Suprapubic skin (tissue), 4 donors: ENCODE results near the gene GALNT12. TPM values are rescaled to one million over a fixed set of nuclear protein-coding genes. Genes with fewer than 3 reads are reported as not detected.

Experiments
- DNase-seq, 2 donors: peaks; one replicate each; pipeline ENCODE4 v3.0.0-alpha.2; 2019; ENCODE audit warnings: low spot score in 2 of 2
- H3K27ac ChIP-seq: fragments of 200-600 bp; sonication (generic); one replicate; pipeline ENCODE4 v1.5.1; 2019
- H3K27me3 ChIP-seq: fragments of 200-600 bp; sonication (generic); one replicate; pipeline ENCODE4 v1.5.1; 2019
- H3K36me3 ChIP-seq: fragments of 200-600 bp; sonication (generic); one replicate; pipeline ENCODE4 v1.5.1; 2019
- H3K4me1 ChIP-seq: fragments of 200-600 bp; sonication (generic); one replicate; pipeline ENCODE4 v1.5.1; 2019
- H3K4me3 ChIP-seq: fragments of 200-600 bp; sonication (generic); one replicate; pipeline ENCODE4 v1.5.1; 2019; ENCODE audit warnings: mild to moderate bottlenecking
- H3K9me3 ChIP-seq: fragments of 200-600 bp; sonication (generic); one replicate; pipeline ENCODE4 v1.5.1; 2019
- CTCF ChIP-seq, 2 donors: fragments of 200-600 bp in 1 of 2; fragments of 450-650 bp in 1 of 2; sonication (generic) in 1 of 2; IDR thresholded peaks; one replicate each; pipeline ENCODE4 v1.5.1; 2016 to 2019; ENCODE audit warnings: antibody characterized with exemption in 2 of 2, mild to moderate bottlenecking in 1 of 2, moderate library complexity in 1 of 2
- EP300 ChIP-seq: sonication (generic); formaldehyde crosslinking; IDR thresholded peaks from one replicate; pipeline ENCODE4 v1.6.1; 2017; ENCODE audit warnings: antibody characterized with exemption
- POLR2A ChIP-seq, 2 donors: fragments of 450-650 bp; IDR thresholded peaks; one replicate each; pipeline ENCODE4 v1.6.1; 2017; ENCODE audit warnings: antibody characterized with exemption in 2 of 2, mild to moderate bottlenecking in 2 of 2, moderate library complexity in 2 of 2
- POLR2AphosphoS5 ChIP-seq, 3 donors: sonication (generic); formaldehyde crosslinking; IDR thresholded peaks; one replicate each; pipeline ENCODE4 v1.6.1; 2017; ENCODE audit warnings: antibody characterized with exemption in 3 of 3
- WGBS: methylation state at CpG from one replicate; pipeline ENCODE4 v1.1.5; 2018; 5-methylcytosine and 5-hydroxymethylcytosine counted together
- total RNA-seq, 4 donors: library from RNA; depleted of rRNA; stranded (reverse); fragments of >200 nt; gene quantifications; one replicate each; pipeline ENCODE4 v1.1.0, GENCODE V29; 2016

Gene GALNT12
- total RNA-seq, 4 donors from 2014 or later: 1.4 to 8.0 (median 5.5) TPM

- no peak for DNase-seq
- Histone ChIP-seq H3K9me3 (no peaks in the 10 kb centered on the region), H3K27me3 (no peaks in the 10 kb centered on the region), H3K36me3 (no peaks in the 10 kb centered on the region), H3K4me1 (peaks cover 37% of the 10 kb centered on the region), H3K4me3 (no peak overlapping the region), H3K27ac (no peak overlapping the region)
- 91% methylated on average over 2 of the region's 2 CpGs for WGBS
- no peak for TF ChIP-seq CTCF (IDR thresholded peaks at IDR 0.05)
- TF ChIP-seq EP300: no peak
- TF ChIP-seq POLR2AphosphoS5 (IDR thresholded peaks at IDR 0.05): no peak
- no peak for TF ChIP-seq POLR2A (IDR thresholded peaks at IDR 0.05)
Observed at GRCh38 chr9:98793031-98793430, 14.4 kb upstream of the GALNT12 start.

- H3K4me1 ChIP-seq: peaks cover 37% of the 10 kb centered on the region
- H3K27ac ChIP-seq: no peak overlapping the region
- TF ChIP-seq POLR2AphosphoS5 (IDR thresholded peaks at IDR 0.05): no peak
- TF ChIP-seq EP300: no peak
- no peak for TF ChIP-seq CTCF (IDR thresholded peaks at IDR 0.05)
- TF ChIP-seq POLR2A (IDR thresholded peaks at IDR 0.05): no peak
- H3K36me3 ChIP-seq: no peaks in the 10 kb centered on the region
- peaks cover 2% of the 10 kb centered on the region for H3K27me3 ChIP-seq
- H3K9me3 ChIP-seq: no peaks in the 10 kb centered on the region
- H3K4me3 ChIP-seq: no peak overlapping the region
- no peak for DNase-seq
- WGBS: 91% methylated on average over 3 of the region's 3 CpGs
Observed at GRCh38 chr9:98794802-98795201, 12.7 kb upstream of the GALNT12 start.

- Histone ChIP-seq H3K27me3 (peaks cover 2% of the 10 kb centered on the region), H3K36me3 (no peaks in the 10 kb centered on the region), H3K4me3 (peak overlapping the region; percentile 60), H3K27ac (no peak overlapping the region), H3K9me3 (no peaks in the 10 kb centered on the region), H3K4me1 (peaks cover 37% of the 10 kb centered on the region)
- TF ChIP-seq EP300: no peak
- DNase-seq: no peak
- whole genome bisulfite sequencing: 56% methylated on average over 12 of the region's 12 CpGs
Observed at GRCh38 chr9:98795295-98795955, 12.0 kb upstream of the GALNT12 start.

- DNase-seq: no peak
- H3K36me3 ChIP-seq: no peaks in the 10 kb centered on the region
- peaks cover 34% of the 10 kb centered on the region for H3K4me1 ChIP-seq
- no peaks in the 10 kb centered on the region for H3K9me3 ChIP-seq
- WGBS: 0% methylated on average over 10 of the region's 48 CpGs
- no peak overlapping the region for H3K27ac ChIP-seq
- H3K27me3 ChIP-seq: peaks cover 2% of the 10 kb centered on the region
- TF ChIP-seq POLR2A (IDR thresholded peaks at IDR 0.05) (no peak), POLR2AphosphoS5 (IDR thresholded peaks at IDR 0.05) (no peak), CTCF (IDR thresholded peaks at IDR 0.05) (no peak), EP300 (no peak)
- peak overlapping the region; percentile 60 for H3K4me3 ChIP-seq
Observed at GRCh38 chr9:98795970-98796363, 11.5 kb upstream of the GALNT12 start.

- WGBS: 10% methylated on average over 36 of the region's 86 CpGs
- peak in 1 of 2 donors; percentile 80 for DNase-seq
- no peaks in the 10 kb centered on the region for H3K9me3 ChIP-seq
- peaks cover 32% of the 10 kb centered on the region for H3K4me1 ChIP-seq
- no peaks in the 10 kb centered on the region for H3K36me3 ChIP-seq
- peaks cover 2% of the 10 kb centered on the region for H3K27me3 ChIP-seq
- peak within 1 kb of the TSS; percentile 53 for H3K27ac ChIP-seq
- peak; percentile 33 to 52 for TF ChIP-seq CTCF (IDR thresholded peaks at IDR 0.05)
- no peak for TF ChIP-seq POLR2AphosphoS5 (IDR thresholded peaks at IDR 0.05)
- TF ChIP-seq POLR2A (IDR thresholded peaks at IDR 0.05): no peak
- TF ChIP-seq EP300: no peak
- peak within 1 kb of the TSS; percentile 60 for H3K4me3 ChIP-seq
Observed at GRCh38 chr9:98796364-98797101, 10.9 kb upstream of the GALNT12 start, which contains the start of gene ANKS6. ANKS6 (minus strand) TSS chr9:98796555; CDS start chr9:98796491, 64 bp downstream.
